HCT116 (cell line): ENCODE data around the gene HCRTR2. TPM values are rescaled to one million over a fixed set of nuclear protein-coding genes. Genes with fewer than 3 reads are reported as not detected.

Experiments
- ATAC-seq: fragments of 200-7000 bp; cut with Tn5 transposase; 2 replicates; pipeline ENCODE4 v1.9.1; 2020; ENCODE audit warnings: mild to moderate bottlenecking, moderate library complexity
- BruUV-seq: library from RNA; stranded (reverse); fragments of 400-500 nt; replicated peaks from 2 replicates; lab custom pipeline; 2021; lab: Mats Ljungman, UMichigan
- CTCF ChIA-PET: fragments of 300-600 bp; sonication (Branson Sonifier 250); formaldehyde crosslinking; loops from one replicate; lab custom pipeline; 2021; ENCODE audit warnings: antibody characterized with exemption; lab: Charles Lee
- POLR2A ChIA-PET: fragments of 300-600, 350-600 bp; sonication (Branson Sonifier 250); formaldehyde crosslinking; loops from one replicate; lab custom pipeline; 2021; ENCODE audit warnings: antibody characterized with exemption; lab: Charles Lee
- RAD21 ChIA-PET, 2 experiments: fragments of 300-600 bp; sonication (Branson Sonifier 250); formaldehyde crosslinking; loops; one replicate each; lab custom pipeline; 2023; ENCODE audit warnings: low total read pairs in 2 of 2; ENCODE audit not compliant: uncharacterized antibody in 2 of 2, unreplicated experiment in 2 of 2, low non-redundant PET in 1 of 2; lab: Charles Lee
- DNase-seq: peaks from one replicate; pipeline ENCODE4 v3.0.0-alpha.2; 2010; ENCODE audit warnings: low read depth, low spot score
- H2AFZ ChIP-seq: fragments of 200-600 bp; shearing (Covaris generic), sonication (generic); 2 replicates; pipeline ENCODE4 v1.6.1; 2017; ENCODE audit warnings: low read depth, mixed run types, mixed read lengths, antibody characterized with exemption, low read length; ENCODE audit not compliant: poor library complexity, severe bottlenecking
- H3K27ac ChIP-seq: 2 replicates; pipeline ENCODE4 v1.5.1; 2012; ENCODE audit warnings: low read depth, low read length
- H3K27me3 ChIP-seq: fragments of 200-600 bp; sonication (generic); 2 replicates; pipeline ENCODE4 v1.6.1; 2016; ENCODE audit warnings: mixed run types, low read length, mixed read lengths; ENCODE audit not compliant: insufficient read depth
- H3K36me3 ChIP-seq, 2 experiments: fragments of 200-500 bp in 1 of 2; fragments of 200-600 bp in 1 of 2; sonication (Bioruptor generic) in 1 of 2; sonication (generic) in 1 of 2; 2 replicates each; pipeline versions ENCODE4 v1.5.1 to v1.6.1; 2014 to 2016; ENCODE audit warnings: low read length in 2 of 2, inconsistent platforms in 1 of 2, mixed read lengths in 1 of 2, mixed run types in 1 of 2; ENCODE audit not compliant: insufficient read depth in 2 of 2, control insufficient read depth in 1 of 2
- H3K4me1 ChIP-seq, 2 experiments: fragments of 200-600 bp in 1 of 2; sonication (generic) in 1 of 2; 2 replicates each; pipeline versions ENCODE4 v1.5.1 to v1.6.1; 2012 to 2017; ENCODE audit warnings: low read length in 2 of 2, inconsistent platforms in 1 of 2, mild to moderate bottlenecking in 1 of 2, mixed read lengths in 1 of 2, mixed run types in 1 of 2, moderate library complexity in 1 of 2; ENCODE audit not compliant: insufficient read depth in 2 of 2, control insufficient read depth in 1 of 2
- H3K4me2 ChIP-seq: fragments of 200-600 bp; sonication (generic); 2 replicates; pipeline ENCODE4 v1.6.1; 2017; ENCODE audit warnings: mixed run types, low read length, mixed read lengths
- H3K4me3 ChIP-seq, 2 experiments: fragments of 200-600 bp in 1 of 2; sonication (generic) in 1 of 2; replicated peaks in 1 of 2; 2 replicates each; pipeline ENCODE4 v1.5.1; 2011 to 2016; ENCODE audit warnings: low read length in 2 of 2, control low read depth in 1 of 2, low read depth in 1 of 2, mild to moderate bottlenecking in 1 of 2, mixed read lengths in 1 of 2, mixed run types in 1 of 2
- H3K79me2 ChIP-seq: fragments of 200-600 bp; sonication (generic); 2 replicates; pipeline ENCODE4 v1.6.1; 2017; ENCODE audit warnings: mild to moderate bottlenecking, mixed run types, low read length, moderate library complexity, mixed read lengths; ENCODE audit not compliant: insufficient read depth
- H3K9ac ChIP-seq: fragments of 200-600 bp; sonication (generic); 2 replicates; pipeline ENCODE4 v1.6.1; 2016; ENCODE audit warnings: low read length, mixed read lengths
- H3K9me2 ChIP-seq: fragments of 200-600 bp; sonication (generic), shearing (Covaris generic); 2 replicates; pipeline ENCODE4 v1.6.1; 2017; ENCODE audit warnings: mixed run types, mild to moderate bottlenecking, moderate library complexity; ENCODE audit not compliant: insufficient read depth
- H3K9me3 ChIP-seq, 2 experiments: fragments of 200-500 bp in 1 of 2; fragments of 200-600 bp in 1 of 2; sonication (Bioruptor generic) in 1 of 2; sonication (generic) in 1 of 2; 2 replicates each; pipeline ENCODE4 v1.6.1; 2014 to 2017; ENCODE audit warnings: low read length in 2 of 2, mixed read lengths in 2 of 2, inconsistent platforms in 1 of 2, low read depth in 1 of 2, mild to moderate bottlenecking in 1 of 2, mixed run types in 1 of 2, moderate library complexity in 1 of 2; ENCODE audit not compliant: control insufficient read depth in 1 of 2, insufficient read depth in 1 of 2
- H4K20me1 ChIP-seq: fragments of 200-600 bp; sonication (generic), shearing (Covaris generic); 2 replicates; pipeline ENCODE4 v1.6.1; 2017; ENCODE audit warnings: mixed run types, mild to moderate bottlenecking, moderate library complexity; ENCODE audit not compliant: insufficient read depth
- CBX3 ChIP-seq: IDR thresholded peaks from 2 replicates; pipeline ENCODE4 v1.6.1; 2012; ENCODE audit warnings: low read depth
- EGR1 ChIP-seq: IDR thresholded peaks from 2 replicates; pipeline ENCODE4 v1.6.1; 2012; ENCODE audit warnings: low read depth
- ELF1 ChIP-seq: IDR thresholded peaks from 2 replicates; pipeline ENCODE4 v1.6.1; 2012; ENCODE audit warnings: low read depth, borderline replicate concordance
- EZH2 ChIP-seq: fragments of 200-600 bp; sonication (generic); IDR thresholded peaks from 2 replicates; pipeline ENCODE4 v1.6.1; 2017; ENCODE audit warnings: antibody characterized with exemption, mixed run types
- EZH2phosphoT487 ChIP-seq: fragments of 200-600 bp; IDR thresholded peaks from 2 replicates; pipeline ENCODE4 v1.6.1; 2018; ENCODE audit warnings: antibody characterized with exemption, borderline replicate concordance
- JUND ChIP-seq: IDR thresholded peaks from 2 replicates; pipeline ENCODE4 v1.6.1; 2012
- POLR2A ChIP-seq: IDR thresholded peaks from 2 replicates; pipeline ENCODE4 v1.7.0; 2011; ENCODE audit warnings: borderline replicate concordance; ENCODE audit not compliant: insufficient read depth, insufficient read length; ENCODE audit errors: extremely low read depth
- SIN3A ChIP-seq: IDR thresholded peaks from 2 replicates; pipeline ENCODE4 v1.6.1; 2012; ENCODE audit warnings: low read depth
- TCF7L2 ChIP-seq: IDR thresholded peaks from 2 replicates; pipeline ENCODE4 v1.7.0; 2011; ENCODE audit warnings: borderline replicate concordance, inconsistent platforms; ENCODE audit not compliant: insufficient read depth, insufficient read length; ENCODE audit errors: extremely low read depth
- YY1 ChIP-seq: IDR thresholded peaks from 2 replicates; pipeline ENCODE4 v1.6.1; 2011; ENCODE audit warnings: low read length, low read depth, moderate library complexity, mild to moderate bottlenecking; ENCODE audit not compliant: insufficient replicate concordance; ENCODE audit errors: extremely low read depth
- ZFX ChIP-seq: fragments of 450-650 bp; IDR thresholded peaks from 2 replicates; pipeline ENCODE4 v1.6.1; 2017
- ZNF274 ChIP-seq: fragments of 200-500 bp; sonication (Bioruptor generic); IDR thresholded peaks from 2 replicates; pipeline ENCODE4 v1.6.1; 2014; ENCODE audit warnings: mild to moderate bottlenecking, low read depth, low read length, inconsistent platforms
- intact Hi-C: fragments of 100-400 bp; cut with micrococcal nuclease; formaldehyde crosslinking; loops from 2 replicates; pipeline ENCODE4 v1.10.0; 2022
- total RNA-seq: library from RNA; stranded (reverse); gene quantifications from one replicate; pipeline ENCODE4 v1.2.1, GENCODE V29; 2021; ENCODE audit not compliant: unreplicated experiment
- TF ChIP-seq, protein P1 (sequence below): IDR thresholded peaks from 2 replicates; pipeline ENCODE4 v1.6.1; 2012
- TF ChIP-seq, protein P2 (sequence below): IDR thresholded peaks from 2 replicates; pipeline ENCODE4 v1.6.1; 2012; ENCODE audit warnings: low read depth
- TF ChIP-seq, protein P3 (sequence below): IDR thresholded peaks from 2 replicates; pipeline ENCODE4 v1.6.1; 2011; ENCODE audit warnings: mild to moderate bottlenecking, low read length, moderate library complexity; ENCODE audit not compliant: insufficient replicate concordance; ENCODE audit errors: extremely low read depth
- TF ChIP-seq, protein P4 (sequence below), 3 experiments: fragments of 200-600 bp in 1 of 3; sonication (generic) in 1 of 3; IDR thresholded peaks in 2 of 3; conservative IDR thresholded peaks in 1 of 3; 2 replicates each; pipeline ENCODE4 v1.5.1; 2012 to 2017; ENCODE audit warnings: low read depth in 2 of 3, low read length in 2 of 3, antibody characterized with exemption in 1 of 3, borderline replicate concordance in 1 of 3, control low read depth in 1 of 3, mild to moderate bottlenecking in 1 of 3, mixed read lengths in 1 of 3, mixed run types in 1 of 3, moderate library complexity in 1 of 3; ENCODE audit not compliant: insufficient read depth in 1 of 3

The HCRTR2 gene
- total RNA-seq, 1 experiment from 2014 or later = not detected

DNA sequence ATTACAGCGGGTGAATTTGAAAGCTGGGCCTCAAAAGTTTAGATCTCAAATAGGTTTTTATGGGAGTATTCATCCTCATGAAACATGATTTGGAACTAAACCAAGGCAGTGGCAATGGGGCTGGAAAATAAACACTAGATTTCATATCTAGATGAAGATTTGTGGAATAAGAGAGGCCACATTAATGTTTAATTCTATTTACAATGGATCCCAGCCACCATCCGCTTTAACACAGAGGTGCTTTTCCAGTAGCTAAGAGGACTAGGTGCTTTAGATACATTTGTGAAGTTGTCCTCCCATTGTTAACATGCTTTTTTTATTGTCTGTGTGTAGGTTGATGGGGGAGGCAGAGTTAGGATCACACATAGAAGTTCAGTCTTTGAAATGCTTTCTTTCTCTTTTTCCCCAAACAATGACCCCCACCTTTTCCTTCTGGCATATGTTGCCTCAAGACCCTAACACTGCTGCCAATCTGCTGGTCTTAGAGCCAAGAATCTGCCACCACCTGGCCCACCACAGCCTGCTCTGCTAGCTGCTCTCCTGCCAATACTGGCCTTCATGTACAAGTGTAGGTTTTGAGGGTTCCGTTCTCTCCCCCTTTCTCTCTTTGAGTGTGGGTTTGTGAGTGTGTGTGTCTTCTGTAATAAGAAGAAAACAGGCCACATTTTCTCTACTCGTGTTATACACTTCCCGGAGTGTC is 125.1 kb downstream of the HCRTR2 start:
- Histone ChIP-seq H3K27ac (no peak overlapping the region), H4K20me1 (no peaks in the 10 kb centered on the region), H3K9me2 (no peaks in the 10 kb centered on the region), H3K27me3 (no peaks in the 10 kb centered on the region), H3K4me2 (no peak overlapping the region), H3K9me3 (no peaks in the 10 kb centered on the region), H3K4me1 (no peaks in the 10 kb centered on the region), H3K36me3 (no peaks in the 10 kb centered on the region), H3K4me3 (no peak overlapping the region), H2AFZ (no peak overlapping the region), H3K9ac (no peak overlapping the region), H3K79me2 (no peaks in the 10 kb centered on the region)
- RAD21 ChIA-PET = no interaction called here
- DNase-seq (no peak), ATAC-seq (no peak)
- CTCF ChIA-PET = interaction anchor here (0.6 kb wide), 1 partner anchor 22 kb away, joined by 3 read pairs; no protein-coding TSS in a partner anchor
- no TSS peak for BruUV-seq
- TF ChIP-seq ELF1 = no peak
- no peak for TF ChIP-seq JUND
- TF ChIP-seq POLR2A = no peak
- TF ChIP-seq, protein P1, sequence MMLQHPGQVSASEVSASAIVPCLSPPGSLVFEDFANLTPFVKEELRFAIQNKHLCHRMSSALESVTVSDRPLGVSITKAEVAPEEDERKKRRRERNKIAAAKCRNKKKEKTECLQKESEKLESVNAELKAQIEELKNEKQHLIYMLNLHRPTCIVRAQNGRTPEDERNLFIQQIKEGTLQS = no peak
- TF ChIP-seq, protein P2, sequence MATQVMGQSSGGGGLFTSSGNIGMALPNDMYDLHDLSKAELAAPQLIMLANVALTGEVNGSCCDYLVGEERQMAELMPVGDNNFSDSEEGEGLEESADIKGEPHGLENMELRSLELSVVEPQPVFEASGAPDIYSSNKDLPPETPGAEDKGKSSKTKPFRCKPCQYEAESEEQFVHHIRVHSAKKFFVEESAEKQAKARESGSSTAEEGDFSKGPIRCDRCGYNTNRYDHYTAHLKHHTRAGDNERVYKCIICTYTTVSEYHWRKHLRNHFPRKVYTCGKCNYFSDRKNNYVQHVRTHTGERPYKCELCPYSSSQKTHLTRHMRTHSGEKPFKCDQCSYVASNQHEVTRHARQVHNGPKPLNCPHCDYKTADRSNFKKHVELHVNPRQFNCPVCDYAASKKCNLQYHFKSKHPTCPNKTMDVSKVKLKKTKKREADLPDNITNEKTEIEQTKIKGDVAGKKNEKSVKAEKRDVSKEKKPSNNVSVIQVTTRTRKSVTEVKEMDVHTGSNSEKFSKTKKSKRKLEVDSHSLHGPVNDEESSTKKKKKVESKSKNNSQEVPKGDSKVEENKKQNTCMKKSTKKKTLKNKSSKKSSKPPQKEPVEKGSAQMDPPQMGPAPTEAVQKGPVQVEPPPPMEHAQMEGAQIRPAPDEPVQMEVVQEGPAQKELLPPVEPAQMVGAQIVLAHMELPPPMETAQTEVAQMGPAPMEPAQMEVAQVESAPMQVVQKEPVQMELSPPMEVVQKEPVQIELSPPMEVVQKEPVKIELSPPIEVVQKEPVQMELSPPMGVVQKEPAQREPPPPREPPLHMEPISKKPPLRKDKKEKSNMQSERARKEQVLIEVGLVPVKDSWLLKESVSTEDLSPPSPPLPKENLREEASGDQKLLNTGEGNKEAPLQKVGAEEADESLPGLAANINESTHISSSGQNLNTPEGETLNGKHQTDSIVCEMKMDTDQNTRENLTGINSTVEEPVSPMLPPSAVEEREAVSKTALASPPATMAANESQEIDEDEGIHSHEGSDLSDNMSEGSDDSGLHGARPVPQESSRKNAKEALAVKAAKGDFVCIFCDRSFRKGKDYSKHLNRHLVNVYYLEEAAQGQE = no peak
- no peak for TF ChIP-seq CBX3
- TF ChIP-seq SIN3A = no peak
- no peak for TF ChIP-seq ZFX
- TF ChIP-seq YY1 = no peak
- TF ChIP-seq EZH2phosphoT487 = no peak
- TF ChIP-seq ZNF274 = no peak
- TF ChIP-seq, protein P3, sequence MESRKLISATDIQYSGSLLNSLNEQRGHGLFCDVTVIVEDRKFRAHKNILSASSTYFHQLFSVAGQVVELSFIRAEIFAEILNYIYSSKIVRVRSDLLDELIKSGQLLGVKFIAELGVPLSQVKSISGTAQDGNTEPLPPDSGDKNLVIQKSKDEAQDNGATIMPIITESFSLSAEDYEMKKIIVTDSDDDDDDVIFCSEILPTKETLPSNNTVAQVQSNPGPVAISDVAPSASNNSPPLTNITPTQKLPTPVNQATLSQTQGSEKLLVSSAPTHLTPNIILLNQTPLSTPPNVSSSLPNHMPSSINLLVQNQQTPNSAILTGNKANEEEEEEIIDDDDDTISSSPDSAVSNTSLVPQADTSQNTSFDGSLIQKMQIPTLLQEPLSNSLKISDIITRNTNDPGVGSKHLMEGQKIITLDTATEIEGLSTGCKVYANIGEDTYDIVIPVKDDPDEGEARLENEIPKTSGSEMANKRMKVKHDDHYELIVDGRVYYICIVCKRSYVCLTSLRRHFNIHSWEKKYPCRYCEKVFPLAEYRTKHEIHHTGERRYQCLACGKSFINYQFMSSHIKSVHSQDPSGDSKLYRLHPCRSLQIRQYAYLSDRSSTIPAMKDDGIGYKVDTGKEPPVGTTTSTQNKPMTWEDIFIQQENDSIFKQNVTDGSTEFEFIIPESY = no peak
- TF ChIP-seq, protein P4, sequence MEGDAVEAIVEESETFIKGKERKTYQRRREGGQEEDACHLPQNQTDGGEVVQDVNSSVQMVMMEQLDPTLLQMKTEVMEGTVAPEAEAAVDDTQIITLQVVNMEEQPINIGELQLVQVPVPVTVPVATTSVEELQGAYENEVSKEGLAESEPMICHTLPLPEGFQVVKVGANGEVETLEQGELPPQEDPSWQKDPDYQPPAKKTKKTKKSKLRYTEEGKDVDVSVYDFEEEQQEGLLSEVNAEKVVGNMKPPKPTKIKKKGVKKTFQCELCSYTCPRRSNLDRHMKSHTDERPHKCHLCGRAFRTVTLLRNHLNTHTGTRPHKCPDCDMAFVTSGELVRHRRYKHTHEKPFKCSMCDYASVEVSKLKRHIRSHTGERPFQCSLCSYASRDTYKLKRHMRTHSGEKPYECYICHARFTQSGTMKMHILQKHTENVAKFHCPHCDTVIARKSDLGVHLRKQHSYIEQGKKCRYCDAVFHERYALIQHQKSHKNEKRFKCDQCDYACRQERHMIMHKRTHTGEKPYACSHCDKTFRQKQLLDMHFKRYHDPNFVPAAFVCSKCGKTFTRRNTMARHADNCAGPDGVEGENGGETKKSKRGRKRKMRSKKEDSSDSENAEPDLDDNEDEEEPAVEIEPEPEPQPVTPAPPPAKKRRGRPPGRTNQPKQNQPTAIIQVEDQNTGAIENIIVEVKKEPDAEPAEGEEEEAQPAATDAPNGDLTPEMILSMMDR (IDR thresholded peaks at IDR 0.05 in 2 of 3, conservative IDR thresholded peaks at IDR 0.05 in 1 of 3; ENCODE audit: borderline replicate concordance in 1 of 3, insufficient read depth in 1 of 3, low read depth in 2 of 3, low read length in 2 of 3) = no peak
- no peak for TF ChIP-seq EZH2
- TF ChIP-seq TCF7L2 = no peak
- TF ChIP-seq EGR1 = no peak
- intact Hi-C loops = no loop called here
- POLR2A ChIA-PET = no interaction called here
